Measurements from ENCODE around the gene AIP. TPM values are rescaled to one million over a fixed set of nuclear protein-coding genes. Genes with fewer than 3 reads are reported as not detected.

The AIP gene
- total RNA-seq, 2 donors from 2014 or later: 64.8 to 76.9 TPM

DNA sequence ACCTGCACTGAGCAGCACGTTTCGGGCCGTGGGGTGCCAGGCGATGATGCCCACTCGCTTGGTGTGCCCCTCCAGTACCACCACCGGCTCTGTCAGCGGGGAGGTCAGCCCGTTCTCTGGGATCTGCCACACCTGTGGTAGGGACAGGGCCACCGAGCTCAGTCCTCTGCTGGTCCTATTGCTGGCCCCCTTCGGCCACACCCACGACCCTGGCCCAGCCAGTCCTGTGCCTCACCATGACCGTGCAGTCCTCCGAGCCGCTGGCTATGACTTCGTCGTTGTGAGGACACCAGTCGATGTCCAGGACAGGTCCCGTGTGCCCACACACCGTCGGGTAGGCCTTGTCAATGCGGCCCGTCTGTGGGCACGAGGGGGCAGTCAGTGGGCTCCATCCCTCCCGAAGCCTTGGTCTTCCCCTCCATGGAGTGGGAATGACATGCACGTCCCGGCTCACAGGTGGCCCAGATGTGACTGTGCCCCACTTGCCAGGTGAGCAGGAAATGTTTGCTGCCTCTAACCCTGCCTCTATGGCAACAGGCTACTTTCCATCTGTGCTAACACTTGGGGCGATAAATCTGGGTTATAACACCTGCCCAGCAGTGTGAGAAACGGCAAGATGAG lies 41.0 kb upstream of the AIP start:
- TF ChIP-seq, protein P1, sequence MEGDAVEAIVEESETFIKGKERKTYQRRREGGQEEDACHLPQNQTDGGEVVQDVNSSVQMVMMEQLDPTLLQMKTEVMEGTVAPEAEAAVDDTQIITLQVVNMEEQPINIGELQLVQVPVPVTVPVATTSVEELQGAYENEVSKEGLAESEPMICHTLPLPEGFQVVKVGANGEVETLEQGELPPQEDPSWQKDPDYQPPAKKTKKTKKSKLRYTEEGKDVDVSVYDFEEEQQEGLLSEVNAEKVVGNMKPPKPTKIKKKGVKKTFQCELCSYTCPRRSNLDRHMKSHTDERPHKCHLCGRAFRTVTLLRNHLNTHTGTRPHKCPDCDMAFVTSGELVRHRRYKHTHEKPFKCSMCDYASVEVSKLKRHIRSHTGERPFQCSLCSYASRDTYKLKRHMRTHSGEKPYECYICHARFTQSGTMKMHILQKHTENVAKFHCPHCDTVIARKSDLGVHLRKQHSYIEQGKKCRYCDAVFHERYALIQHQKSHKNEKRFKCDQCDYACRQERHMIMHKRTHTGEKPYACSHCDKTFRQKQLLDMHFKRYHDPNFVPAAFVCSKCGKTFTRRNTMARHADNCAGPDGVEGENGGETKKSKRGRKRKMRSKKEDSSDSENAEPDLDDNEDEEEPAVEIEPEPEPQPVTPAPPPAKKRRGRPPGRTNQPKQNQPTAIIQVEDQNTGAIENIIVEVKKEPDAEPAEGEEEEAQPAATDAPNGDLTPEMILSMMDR (IDR thresholded peaks at IDR 0.05): no peak
- ATAC-seq (ENCODE audit: insufficient number of reproducible peaks, low FRiP score, low read depth): no peak
- DNase-seq (ENCODE audit: low spot score): no peak
- peaks cover 5% of the 10 kb centered on the region for H3K36me3 ChIP-seq
- H3K9me3 ChIP-seq: no peaks in the 10 kb centered on the region
- H3K27ac ChIP-seq: no peak overlapping the region
- no peaks in the 10 kb centered on the region for H3K27me3 ChIP-seq (replicated peaks; ENCODE audit: insufficient read depth)
- H3K4me1 ChIP-seq (ENCODE audit: control insufficient read depth in 1 of 2, low read depth in 2 of 2): peaks cover 12 to 34% of the 10 kb centered on the region in 2 donors
- H3K4me3 ChIP-seq: no peak overlapping the region

DNA sequence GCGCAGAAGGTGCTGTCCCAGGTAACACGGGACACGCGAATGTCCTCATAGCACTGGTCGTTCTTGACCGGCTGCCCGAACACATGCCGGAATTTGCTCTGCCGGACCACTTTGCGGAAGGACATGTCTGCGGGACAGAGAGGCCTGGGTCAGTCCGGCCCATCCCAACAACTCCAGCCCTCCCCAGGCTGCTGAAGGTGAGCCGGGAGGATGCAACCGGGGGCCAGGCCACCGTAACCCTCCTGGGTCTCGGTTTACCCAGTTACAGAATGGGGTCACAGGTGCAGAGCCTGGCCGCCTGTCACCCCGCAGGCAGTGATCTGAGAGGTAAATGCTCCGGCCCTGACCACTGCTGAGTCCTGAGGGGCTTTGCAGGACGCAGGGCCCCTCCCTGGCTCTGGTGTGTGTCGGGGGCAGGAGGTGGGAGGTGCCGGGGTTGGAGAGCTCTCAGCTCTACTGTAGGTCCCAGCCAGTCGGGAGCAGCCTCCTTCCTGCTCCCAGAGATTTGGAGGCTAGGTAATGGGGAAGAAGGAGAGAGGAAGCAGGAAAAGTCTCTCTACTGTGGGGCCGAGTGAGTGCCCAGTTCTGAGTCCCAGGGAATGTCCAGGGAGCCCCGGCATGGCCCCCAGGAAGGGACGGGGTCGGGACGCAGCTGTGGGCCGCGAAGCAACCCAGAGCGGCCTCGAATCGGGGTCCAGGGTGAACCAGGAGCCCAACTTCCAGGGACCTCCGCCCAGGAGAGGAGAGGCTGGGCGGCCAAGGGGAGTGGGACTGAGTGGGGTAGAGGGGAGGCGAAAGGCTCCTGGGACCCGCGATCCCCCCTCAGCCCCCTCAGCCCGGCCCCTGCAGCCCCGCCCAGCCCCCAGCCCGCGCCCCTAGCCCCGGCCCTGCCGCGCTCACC lies 40.1 kb upstream of the AIP start:
- Histone ChIP-seq H3K27me3 (replicated peaks; ENCODE audit: insufficient read depth) (no peaks in the 10 kb centered on the region), H3K9me3 (no peaks in the 10 kb centered on the region), H3K27ac (peak overlapping the region; percentile 86 to 97), H3K4me3 (peak overlapping the region; percentile 98), H3K36me3 (peaks cover 5% of the 10 kb centered on the region), H3K4me1 (ENCODE audit: control insufficient read depth in 1 of 2, low read depth in 2 of 2) (peaks cover 12 to 34% of the 10 kb centered on the region in 2 donors)
- no peak for DNase-seq (ENCODE audit: low spot score)
- TF ChIP-seq, protein P1 (IDR thresholded peaks at IDR 0.05): no peak
- no peak for ATAC-seq (ENCODE audit: insufficient number of reproducible peaks, low FRiP score, low read depth)

GRCh38 chr11:67445515-67445914 lies 37.3 kb upstream of the AIP start:
- Histone ChIP-seq H3K9me3 (no peaks in the 10 kb centered on the region), H3K27me3 (replicated peaks; ENCODE audit: insufficient read depth) (no peaks in the 10 kb centered on the region), H3K36me3 (no peaks in the 10 kb centered on the region), H3K27ac (no peak overlapping the region), H3K4me1 (ENCODE audit: control insufficient read depth in 1 of 2, low read depth in 2 of 2) (peaks cover 7 to 22% of the 10 kb centered on the region in 2 donors), H3K4me3 (no peak overlapping the region)
- ATAC-seq (ENCODE audit: insufficient number of reproducible peaks, low FRiP score, low read depth) (no peak), DNase-seq (ENCODE audit: low spot score) (no peak)
- TF ChIP-seq, protein P1 (IDR thresholded peaks at IDR 0.05): no peak

GRCh38 chr11:67448220-67448609 lies 34.6 kb upstream of the AIP start:
- DNase-seq (ENCODE audit: low spot score) (no peak), ATAC-seq (ENCODE audit: insufficient number of reproducible peaks, low FRiP score, low read depth) (no peak)
- no peaks in the 10 kb centered on the region for H3K9me3 ChIP-seq
- no peaks in the 10 kb centered on the region for H3K27me3 ChIP-seq (replicated peaks; ENCODE audit: insufficient read depth)
- H3K27ac ChIP-seq: no peak overlapping the region
- no peak overlapping the region for H3K4me3 ChIP-seq
- TF ChIP-seq, protein P1 (IDR thresholded peaks at IDR 0.05): no peak
- no peaks in the 10 kb centered on the region for H3K36me3 ChIP-seq
- H3K4me1 ChIP-seq (ENCODE audit: control insufficient read depth in 1 of 2, low read depth in 2 of 2): peaks cover 0 to 10% of the 10 kb centered on the region in 2 donors

- TF ChIP-seq, protein P1 (IDR thresholded peaks at IDR 0.05): no peak
- Histone ChIP-seq H3K4me3 (no peak overlapping the region), H3K36me3 (no peaks in the 10 kb centered on the region), H3K9me3 (no peaks in the 10 kb centered on the region), H3K4me1 (ENCODE audit: control insufficient read depth in 1 of 2, low read depth in 2 of 2) (peaks cover 0 to 7% of the 10 kb centered on the region in 2 donors), H3K27ac (no peak overlapping the region), H3K27me3 (replicated peaks; ENCODE audit: insufficient read depth) (no peaks in the 10 kb centered on the region)
- no peak for DNase-seq (ENCODE audit: low spot score)
- no peak for ATAC-seq (ENCODE audit: insufficient number of reproducible peaks, low FRiP score, low read depth)
Observed at GRCh38 chr11:67449116-67449844, 33.5 kb upstream of the AIP start.
